HG03103 (cell line): Measurements from ENCODE around the gene C4BPB.

Experiments used
- ATAC-seq: cut with Tn5 transposase; IDR thresholded peaks from one replicate; pipeline ENCODE4 v1.9.1; 2021; ENCODE audit warnings: low read depth; ENCODE audit not compliant: unreplicated experiment

Gene C4BPB

GRCh38 chr1:207058878-207059867 is 29.5 kb upstream of the C4BPB start:
- ATAC-seq: no peak

- ATAC-seq: no peak
Observed at GRCh38 chr1:207059881-207060280, 28.8 kb upstream of the C4BPB start.

GRCh38 chr1:207060596-207060995 is 28.1 kb upstream of the C4BPB start:
- ATAC-seq: no peak

GRCh38 chr1:207062058-207062457 is 26.6 kb upstream of the C4BPB start:
- ATAC-seq: no peak

GRCh38 chr1:207063014-207063413 is 25.6 kb upstream of the C4BPB start:
- ATAC-seq: no peak

GRCh38 chr1:207064561-207064960 is 24.1 kb upstream of the C4BPB start:
- no peak for ATAC-seq

GRCh38 chr1:207067185-207067584 is 21.5 kb upstream of the C4BPB start:
- no peak for ATAC-seq

GRCh38 chr1:207067665-207068064 is 21.0 kb upstream of the C4BPB start:
- ATAC-seq: no peak

GRCh38 chr1:207069061-207069460 is 19.6 kb upstream of the C4BPB start:
- ATAC-seq: no peak

GRCh38 chr1:207069858-207070506 is 18.7 kb upstream of the C4BPB start:
- ATAC-seq: no peak

- no peak for ATAC-seq
Observed at GRCh38 chr1:207070811-207071210, 17.8 kb upstream of the C4BPB start.

GRCh38 chr1:207071426-207071825 is 17.2 kb upstream of the C4BPB start:
- ATAC-seq: no peak

GRCh38 chr1:207072233-207072632 is 16.4 kb upstream of the C4BPB start:
- no peak for ATAC-seq

- ATAC-seq: no peak
Observed at GRCh38 chr1:207073906-207074820, 14.5 kb upstream of the C4BPB start.

GRCh38 chr1:207076181-207076955 is 12.3 kb upstream of the C4BPB start:
- ATAC-seq: no peak

- no peak for ATAC-seq
Observed at GRCh38 chr1:207077012-207077411, 11.6 kb upstream of the C4BPB start.

- no peak for ATAC-seq
Observed at GRCh38 chr1:207077470-207078377, 10.9 kb upstream of the C4BPB start.

GRCh38 chr1:207078578-207079132 is 10.0 kb upstream of the C4BPB start:
- no peak for ATAC-seq
